HK-2 (cell line): ENCODE results near the gene UNC5B.

Experiments
- DNase-seq: peaks from one replicate; pipeline ENCODE4 v3.0.0-alpha.2; 2018; ENCODE audit not compliant: unreplicated experiment

The UNC5B gene

DNA sequence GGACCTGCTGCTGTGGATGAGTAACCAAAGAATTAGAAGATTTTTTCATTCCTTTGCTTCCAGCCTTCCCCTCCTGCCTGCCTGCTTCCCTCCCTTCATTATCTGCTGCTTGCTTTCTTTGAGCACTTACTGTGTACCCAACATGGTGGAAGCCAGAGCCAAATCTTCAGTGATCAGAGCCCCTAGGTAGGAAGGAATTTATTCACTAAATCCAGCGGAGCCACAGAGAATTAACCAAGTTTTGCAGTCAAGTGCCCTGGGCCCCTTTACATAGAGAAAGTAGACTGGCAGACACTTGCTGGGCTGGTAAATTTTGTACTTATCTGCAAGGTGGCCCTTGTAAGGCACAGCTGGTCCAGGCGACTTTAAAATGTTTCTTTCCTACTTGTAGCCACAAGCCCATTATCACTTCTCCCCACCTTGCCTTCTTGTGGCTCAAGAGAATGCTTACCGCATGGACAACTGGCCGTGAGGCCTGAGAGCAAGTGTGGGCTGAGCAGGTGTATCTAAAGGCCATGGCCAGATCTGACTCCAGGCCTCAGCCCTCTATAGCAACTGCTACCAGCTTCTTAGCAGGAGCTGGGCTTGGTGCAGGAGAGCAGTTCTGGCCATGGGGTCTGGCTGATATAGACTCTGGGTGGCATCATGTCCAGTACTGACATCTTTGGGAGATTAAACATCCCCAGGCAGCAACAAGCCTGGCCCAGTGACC is 11.1 kb downstream of the UNC5B start:
- DNase-seq, result no peak

DNA sequence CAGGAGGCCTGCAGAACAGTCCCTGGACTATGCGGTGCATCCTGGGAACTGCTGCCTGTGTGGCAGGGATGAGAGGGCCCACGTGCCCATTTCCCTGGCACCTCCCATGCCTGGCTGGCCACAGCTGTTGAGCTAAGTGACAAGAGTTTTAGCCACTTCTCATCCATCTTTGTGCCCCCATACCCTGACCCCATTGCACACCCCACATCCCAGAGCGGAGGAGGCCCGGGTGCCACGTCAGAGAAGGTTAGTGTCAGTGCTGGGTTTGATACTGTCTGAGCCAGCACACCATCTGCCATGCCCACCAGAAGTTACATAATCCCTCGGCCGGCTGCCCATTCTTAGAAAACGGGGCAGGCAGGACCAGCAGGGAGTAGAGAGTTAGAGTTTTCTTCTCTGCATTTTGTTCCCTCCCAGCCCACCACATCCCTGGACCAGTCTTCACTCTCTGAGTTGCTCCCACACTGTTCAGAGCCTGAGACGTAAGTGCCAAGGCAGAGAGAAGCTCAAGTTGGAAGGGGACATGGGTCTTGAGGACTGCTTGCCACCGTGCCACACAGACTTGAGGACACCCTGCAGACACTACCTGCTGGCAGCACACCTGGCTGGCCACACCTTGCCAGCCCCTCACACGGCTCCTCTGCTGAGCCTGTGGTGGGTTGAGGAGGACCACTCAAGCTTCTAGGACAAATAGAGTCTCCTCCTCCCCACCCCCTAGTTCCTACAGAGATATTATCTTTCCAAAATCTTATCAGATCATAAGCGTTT is 13.1 kb downstream of the UNC5B start:
- DNase-seq, result no peak

DNA sequence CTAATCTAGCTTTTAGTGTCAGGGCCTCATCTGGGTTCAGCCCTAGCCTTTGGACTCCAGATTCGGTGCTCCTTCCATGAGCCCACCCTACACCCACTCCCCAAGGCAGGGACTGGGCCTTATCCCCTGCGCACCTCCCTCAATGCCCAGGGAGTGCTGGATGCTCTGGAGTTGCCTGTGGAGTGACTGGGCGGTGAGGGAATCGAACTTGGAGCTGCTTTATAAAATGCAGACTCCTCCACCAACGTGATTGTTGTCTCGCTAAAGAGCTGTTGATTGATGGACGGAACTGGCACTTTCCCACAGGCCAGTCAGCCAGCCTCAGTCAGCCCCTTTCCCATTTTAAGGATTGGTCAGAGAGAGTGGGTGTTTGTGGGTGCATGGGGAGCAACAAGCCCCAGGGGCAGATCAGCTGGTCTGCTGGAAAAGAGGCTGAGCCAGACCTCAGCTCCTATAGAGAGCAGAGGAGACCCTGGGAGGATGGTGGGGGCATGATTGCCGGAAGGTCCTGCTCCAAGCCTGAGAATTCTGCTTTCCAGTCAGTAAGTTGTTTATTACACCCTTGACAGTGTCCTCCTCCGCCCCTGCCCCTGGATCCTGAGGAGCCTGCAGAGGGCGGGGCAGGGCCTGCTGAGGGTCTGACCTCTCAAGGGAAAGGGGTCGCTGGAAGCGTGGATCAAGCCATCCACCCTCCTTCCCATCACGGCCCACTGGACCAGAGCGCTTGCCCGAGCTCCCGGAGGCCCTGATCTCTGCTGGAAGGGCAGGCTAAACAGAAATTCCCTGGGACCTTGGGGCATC is 16.7 kb downstream of the UNC5B start:
- DNase-seq, result no peak

DNA sequence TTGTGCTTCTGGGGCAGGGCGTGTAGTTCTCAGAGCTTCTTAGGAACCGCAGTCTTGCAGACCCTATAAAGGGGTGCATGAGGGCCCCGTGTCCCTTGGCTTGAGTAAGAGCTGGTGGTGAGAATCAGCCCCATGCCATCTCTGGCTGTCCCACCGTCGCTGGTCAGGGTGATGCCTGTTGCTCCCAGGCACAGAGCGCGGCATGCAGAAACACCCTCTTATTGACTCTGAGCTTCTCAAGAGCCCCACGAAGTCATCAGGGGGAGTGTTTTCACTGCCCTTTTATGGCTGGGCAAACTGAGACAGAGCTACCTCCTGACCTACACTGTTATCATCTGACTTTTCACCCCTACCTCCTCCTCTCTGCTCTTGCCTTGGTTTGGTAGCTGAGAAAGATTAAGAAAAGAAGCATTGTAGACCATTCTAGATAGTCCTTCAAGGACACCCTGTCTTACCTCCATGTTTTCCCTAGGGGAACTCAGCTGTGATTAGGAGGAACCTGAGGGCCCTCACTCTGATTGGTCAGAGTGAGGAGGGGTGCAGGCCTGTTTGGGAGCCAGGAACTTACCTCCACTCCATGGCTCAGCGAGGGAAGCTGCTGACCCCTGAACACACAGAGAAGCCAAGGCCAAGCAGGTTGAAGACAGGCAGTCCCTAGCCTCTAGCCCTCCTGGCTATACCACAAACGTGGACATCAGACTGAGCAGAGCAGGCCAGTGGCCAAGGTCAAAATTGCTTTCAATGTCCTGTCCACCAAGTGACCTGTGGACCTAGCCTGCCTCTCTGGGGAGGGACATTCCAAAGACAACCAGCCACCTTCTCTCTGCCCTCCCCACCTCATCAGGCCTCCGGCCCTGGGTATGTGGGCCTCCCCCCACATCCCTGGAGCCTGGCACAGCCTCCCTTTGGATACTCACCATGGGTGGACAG is 17.6 kb downstream of the UNC5B start:
- no peak for DNase-seq

DNA sequence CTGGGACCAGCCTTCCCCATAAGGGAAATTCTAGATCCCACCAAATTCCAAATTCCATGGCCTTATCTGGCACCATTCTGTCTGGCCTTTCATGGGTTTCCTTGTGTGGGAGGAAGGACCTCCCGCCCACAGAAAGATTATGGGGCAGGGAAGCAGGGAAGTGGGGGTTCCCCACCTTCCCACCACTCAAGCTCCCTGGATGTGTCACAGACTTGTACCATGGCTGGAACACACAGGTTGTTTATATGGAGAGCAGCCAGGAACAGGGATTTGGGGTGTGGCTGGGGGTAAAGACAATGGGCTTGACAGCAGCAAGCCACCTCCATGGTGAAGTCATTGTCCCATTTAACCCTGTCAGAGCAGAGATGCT is 18.3 kb downstream of the UNC5B start:
- no peak for DNase-seq

DNA sequence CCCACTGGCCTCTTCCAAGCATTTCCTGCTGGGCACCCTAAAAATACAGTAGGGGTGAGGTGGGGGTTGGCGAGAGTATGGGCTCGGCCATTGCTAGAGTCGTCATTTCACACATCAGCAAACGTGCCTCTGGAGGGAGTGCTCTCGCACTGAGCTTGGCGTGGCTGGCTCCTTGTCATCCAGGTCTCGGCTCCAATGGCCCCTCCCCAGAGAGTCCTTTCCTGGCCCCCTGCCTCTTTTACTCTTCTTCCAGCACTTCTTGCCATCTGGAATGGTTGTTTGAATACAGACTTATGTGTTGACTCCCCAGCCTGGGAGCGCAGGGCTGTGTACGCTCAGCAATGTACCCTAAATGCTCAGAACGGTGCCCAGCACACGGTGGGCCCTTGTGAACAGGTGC is 18.8 kb downstream of the UNC5B start:
- DNase-seq, result no peak

DNA sequence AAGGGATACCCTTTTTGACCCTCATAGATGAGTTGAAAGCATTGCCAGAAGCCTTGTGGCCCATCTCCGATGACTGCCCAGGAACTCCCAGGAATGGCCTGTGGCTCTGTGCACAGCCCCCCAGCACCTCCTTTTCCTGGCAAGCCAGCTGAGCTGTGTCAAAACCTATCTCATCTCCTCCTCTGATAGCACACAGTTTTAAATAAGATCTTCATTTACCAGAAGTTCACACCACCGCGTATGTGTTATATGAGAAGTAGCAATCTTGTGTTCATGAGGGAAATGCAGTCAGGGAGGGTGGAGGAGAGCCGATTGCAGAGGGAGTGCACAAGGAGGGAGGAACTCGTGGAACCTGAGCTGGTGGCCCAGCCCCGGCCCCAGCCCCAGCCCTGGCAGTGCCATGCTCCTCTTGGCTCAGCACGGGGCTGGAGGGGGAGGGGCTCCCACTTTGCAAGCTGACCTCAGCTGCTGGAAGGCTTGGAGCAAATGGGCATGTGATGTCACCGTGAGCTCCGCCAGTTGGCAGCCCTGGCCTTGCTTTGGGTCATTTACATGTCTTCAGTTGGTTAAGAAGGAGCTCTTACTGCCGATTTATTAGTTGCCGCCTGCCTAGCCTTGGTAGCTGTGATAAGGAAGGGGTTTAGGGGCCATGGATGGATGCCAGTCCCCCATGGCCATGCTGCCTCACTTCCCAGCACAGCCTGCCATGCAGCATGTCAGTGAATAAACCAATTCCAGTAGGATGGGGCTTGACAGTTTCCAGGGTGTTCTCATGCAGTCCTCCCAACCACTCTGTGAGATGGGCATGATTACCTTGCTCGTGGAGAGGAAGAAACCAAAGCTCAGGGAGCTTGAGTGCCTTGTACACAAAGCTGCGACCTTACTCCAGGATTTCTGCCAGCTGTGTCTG is 20.0 kb downstream of the UNC5B start:
- no peak for DNase-seq

DNA sequence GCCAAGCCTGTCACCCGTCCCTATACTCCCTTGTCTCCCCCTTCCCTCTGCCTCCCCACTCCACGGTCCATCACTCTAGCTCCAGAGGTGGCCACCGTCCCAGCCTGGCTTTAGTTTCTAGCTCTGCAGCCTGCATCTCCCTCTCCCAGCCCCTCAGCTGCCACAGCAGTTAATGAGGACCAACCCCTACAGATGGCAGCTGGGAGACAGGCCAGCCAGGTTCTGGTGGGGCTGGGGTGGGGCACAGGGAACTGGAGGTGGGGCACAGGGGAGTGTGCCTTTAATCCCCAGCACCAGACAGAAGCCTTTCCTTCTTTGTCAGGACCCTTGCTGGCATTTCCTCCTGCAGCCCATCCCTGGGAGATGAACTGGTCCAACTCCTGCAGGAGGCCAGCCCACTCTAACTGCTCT is 21.1 kb downstream of the UNC5B start:
- DNase-seq, result no peak

DNA sequence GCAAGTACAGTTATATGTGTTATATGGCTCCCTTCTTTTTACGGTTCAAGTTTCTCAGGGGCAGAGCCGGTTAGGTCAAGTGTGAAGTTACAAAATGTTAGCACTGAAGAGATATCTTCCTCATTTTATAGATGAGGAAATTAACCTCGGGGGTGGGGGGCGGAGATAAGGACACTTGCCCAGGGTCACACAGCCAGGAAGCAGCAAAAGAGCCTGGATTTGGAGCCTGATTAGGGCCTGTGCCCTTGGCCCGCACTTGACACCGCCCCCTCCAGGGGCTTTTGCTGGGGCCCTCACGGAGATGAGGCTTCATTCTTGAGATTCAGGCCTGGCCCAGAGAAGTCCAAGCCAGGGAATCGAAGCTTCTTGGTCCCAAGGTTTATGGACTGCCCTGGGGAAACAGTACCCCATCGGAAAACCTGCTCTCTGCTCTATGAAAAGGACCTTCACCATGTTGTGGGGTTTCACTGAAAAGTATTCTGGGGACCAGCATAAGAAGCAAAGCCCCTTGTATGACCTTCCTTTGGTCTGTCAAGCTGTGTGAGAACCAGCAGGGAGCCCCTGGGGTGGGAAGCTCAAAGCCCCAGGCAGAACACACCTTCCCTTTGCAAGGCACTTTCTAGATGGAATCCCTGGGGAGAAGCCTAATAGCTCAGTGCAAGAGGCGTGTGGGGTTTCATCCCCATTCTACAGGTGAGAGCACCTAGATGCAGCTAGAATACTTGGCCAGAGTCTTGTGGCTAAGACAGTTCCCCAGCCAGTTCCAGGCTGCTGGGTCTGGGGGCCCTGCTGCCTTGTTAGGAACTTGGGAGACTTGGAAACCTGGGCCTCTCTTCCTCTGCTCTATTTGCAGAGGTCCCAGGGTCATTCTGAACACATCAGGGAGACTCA is 21.9 kb downstream of the UNC5B start:
- no peak for DNase-seq

DNA sequence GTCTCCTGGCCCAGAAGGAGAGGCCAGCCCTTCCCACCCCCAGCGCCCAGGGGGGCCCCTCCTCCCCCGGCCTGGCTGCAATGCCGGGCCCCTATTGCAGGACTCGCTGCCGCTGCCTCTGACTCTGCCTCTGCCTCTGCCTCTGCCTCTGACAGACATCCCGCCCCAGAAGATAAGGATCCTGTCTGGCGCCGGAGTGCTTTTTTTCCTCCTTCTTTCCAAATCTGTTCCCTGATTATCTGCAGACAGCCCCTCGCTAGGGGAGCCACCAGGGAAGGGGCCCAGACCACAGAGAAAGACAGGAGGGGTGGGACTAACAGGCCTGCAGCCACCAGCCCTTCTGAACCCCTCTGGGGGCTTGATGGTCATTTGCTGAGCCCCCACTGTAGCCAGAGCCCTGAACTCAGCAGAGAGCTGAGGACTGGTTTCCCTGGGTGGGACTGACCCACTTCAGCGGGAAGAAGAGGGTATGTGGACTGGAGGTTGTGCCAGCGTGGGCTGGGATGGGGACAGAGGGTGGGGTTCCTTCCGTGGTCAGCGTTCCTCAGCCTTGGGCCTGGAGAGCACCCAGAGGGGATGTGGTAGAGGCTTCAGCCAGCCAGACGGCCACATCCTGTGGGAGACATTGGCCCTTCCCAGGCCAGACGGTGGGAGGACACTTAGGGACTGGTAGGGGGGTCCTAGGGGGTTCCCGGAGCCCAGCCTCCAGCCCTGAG is 22.8 kb downstream of the UNC5B start:
- DNase-seq, result no peak

DNA sequence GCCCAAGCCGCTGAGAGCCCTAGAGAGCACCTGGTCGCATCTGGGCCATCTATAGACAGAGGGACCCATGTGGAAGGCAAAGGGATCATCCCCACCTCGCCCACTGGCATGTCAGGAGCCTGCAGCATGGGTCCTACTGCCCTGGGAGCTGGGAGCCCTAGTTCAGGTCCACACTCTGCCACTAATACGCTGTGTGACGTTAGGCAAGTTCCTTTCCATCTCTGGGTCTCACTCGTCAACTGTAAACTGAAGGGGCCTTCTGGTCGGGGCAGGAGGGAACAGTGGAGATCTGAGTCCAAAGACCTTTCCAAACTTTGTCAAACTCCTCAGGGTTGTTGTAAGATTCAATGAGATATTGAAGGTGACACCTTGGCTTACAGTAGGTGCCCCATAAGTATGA is 23.4 kb downstream of the UNC5B start:
- no peak for DNase-seq

DNA sequence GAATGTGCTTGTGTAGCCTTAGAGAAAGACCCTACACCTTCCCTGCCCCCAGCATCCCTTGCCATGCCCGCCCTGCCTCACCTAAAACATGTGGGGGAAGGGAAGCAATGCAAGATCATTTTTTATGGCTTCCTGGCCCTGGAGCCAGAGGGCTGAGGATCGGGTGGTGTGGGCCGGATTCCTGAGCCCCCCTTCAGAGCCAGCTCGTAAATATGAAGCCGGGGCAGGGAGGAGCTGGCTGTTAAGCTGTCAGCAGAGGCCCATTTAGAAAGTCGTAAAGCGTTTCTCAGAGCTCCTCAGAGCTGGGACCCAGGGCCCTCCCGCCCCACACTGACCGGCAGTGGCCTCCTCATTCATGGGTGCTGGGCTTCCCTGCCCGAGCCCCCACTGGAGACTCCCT is 23.9 kb downstream of the UNC5B start:
- DNase-seq, result no peak

DNA sequence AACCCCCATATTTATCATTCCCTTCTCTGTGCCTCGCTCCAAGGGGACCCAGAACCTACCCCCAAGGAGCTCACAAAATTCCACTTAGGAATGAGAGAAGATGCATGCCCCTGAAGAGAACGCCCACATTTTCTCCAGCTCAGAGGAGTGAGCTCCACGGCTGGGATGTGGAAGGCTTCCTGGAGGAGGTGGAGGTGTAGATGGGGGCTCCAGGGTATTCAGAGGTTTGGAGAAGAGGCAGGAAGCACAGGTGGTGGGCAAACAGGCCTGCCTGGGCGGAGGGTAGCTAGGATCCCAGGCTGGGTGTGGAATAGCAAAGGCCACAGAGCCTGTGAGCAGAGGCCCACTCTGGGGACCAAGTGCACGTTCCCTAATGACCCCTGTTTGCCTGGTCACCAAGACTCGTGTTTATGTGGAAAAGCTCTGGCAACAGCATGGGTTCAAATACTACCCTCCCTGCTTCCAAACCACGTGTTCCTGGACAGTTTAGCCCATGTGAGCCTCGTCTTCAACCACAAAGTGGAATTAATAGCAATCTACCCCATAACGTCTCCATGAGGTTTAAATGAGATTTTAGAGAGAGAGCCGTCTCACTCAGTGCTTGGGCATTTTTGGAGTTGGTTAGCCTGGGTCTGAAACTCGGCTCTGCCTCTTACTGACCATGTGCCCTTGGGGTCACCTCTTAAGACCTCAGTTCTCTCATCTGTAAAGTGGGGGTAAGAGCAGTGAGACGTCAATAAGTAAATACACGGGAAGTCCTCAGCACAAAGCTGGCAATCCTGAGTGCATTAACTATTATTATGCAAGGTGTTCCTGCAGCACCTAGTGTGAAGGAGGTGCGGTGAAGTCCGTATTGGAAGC is 24.7 kb downstream of the UNC5B start:
- DNase-seq, result no peak

DNA sequence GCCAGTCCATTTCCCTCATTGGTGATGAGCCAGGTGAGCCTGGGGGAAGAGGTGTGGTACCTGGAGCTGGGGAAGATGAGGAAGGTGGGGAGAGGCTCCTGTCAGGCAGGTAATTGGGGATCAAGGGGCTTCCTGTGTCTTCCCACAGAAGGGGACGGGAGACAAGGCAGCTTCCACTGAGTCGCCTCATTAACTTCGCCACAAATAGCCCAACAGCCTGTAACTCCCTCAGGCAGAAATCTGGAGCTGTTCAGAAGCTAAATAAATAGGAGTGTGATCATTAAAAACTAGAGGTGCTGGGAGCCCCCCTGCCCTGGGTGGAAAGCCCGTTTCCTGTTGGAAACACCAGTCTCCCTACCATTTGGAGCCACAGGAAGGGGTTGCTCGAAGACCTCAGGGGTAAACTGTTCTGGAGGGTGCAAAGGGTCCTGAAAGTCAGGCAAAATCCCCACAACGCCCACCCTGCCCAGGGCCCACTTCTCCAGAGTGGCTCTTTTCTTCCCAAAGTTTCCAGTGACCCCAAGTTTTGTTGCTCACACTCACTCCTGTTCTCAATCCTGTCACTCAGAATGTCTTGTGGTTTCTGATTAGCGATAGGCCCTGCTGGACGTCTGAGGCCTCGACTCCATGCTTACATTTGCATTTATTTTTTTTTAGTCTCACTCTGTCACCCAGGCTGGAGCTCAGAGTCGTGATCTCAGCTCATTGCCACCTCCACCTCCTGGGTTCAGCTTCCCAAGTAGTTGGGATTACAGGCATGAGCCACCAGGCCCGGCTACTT is 25.7 kb downstream of the UNC5B start:
- DNase-seq, result no peak

DNA sequence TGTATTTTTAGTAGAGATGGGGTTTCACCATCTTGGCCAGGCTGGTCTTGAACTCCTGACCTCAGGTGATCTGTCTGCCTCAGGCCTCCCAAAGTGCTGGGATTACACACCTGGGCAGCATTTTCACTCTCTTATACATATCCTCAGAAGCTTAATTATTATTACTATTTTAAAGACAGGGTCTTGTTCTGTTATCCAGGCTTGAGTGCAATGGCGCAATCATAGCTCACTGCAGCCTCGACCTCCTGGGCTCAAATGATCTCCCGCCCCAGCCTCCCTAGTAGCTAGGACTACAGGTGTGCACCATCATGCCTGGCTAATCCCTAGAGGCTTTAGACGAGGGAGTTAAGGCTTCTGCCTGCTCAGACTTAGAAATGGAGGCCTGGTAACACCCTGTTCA is 26.3 kb downstream of the UNC5B start:
- no peak for DNase-seq

DNA sequence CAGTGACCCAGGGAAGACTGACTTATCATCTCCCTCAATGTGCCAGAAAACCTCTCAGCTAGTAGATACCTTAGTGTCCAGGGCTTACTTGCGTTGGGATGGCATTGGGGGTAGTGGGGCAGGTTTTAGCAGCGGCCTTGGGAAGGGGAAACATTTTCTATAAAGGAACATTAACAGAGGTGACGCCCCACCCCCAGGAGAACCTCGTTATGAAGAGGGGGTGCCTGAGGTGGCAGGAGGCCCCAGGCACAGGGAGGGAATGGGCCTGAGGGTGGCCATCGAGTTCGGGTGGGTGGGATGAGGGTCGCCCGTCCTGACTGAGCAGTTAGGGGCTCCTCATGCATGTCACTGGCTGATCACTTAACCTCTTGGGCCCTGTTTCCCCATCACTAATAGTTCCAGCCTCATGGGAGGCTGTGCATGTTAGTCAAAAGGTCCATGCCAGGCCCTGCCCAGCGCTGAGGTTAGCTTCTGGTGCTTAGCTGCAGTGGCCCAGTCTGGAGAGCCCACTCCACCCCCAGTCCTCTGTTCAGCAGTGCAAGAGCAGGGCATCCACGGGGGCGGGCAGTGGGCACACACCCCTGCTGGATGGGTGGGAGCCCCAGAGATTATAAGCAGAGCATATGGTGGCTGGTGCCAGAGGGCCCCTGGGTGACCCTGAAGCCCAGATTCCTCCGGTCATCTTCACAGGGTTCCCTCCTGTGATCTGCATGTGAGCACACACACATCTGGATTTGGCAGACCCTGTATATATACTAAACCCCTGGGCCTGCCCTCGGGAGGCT is 27.0 kb downstream of the UNC5B start:
- DNase-seq, result no peak
